OCI-LY3 (cell line): ENCODE measurements around the gene ARHGEF38.

Source experiments
- H2AFZ ChIP-seq: fragments of 200-600, 300-600 bp; shearing (Covaris generic); 2 replicates; pipeline ENCODE4 v1.6.0; 2014; ENCODE audit warnings: antibody characterized with exemption, low read depth, low read length
- H3K27ac ChIP-seq: fragments of 200-600, 300-600 bp; sonication (generic); 2 replicates; pipeline ENCODE4 v1.5.1; 2014; ENCODE audit warnings: mild to moderate bottlenecking, low read length, moderate library complexity, mixed read lengths
- H3K27me3 ChIP-seq: fragments of 200-600, 300-600 bp; sonication (generic); 2 replicates; pipeline ENCODE4 v1.6.1; 2014; ENCODE audit warnings: low read depth, low read length, mixed read lengths
- H3K36me3 ChIP-seq: fragments of 200-600, 300-600 bp; sonication (generic); replicated peaks from 2 replicates; pipeline ENCODE3; 2014; ENCODE audit warnings: low read depth, low read length, mixed read lengths
- H3K4me1 ChIP-seq: fragments of 300-600, 200-600 bp; sonication (generic); 2 replicates; pipeline ENCODE4 v1.6.1; 2014; ENCODE audit warnings: low read length, mixed read lengths
- H3K4me2 ChIP-seq: fragments of 200-600, 300-600 bp; sonication (generic); 2 replicates; pipeline ENCODE4 v1.6.1; 2014; ENCODE audit warnings: low read length, mixed read lengths
- H3K4me3 ChIP-seq: fragments of 300-600, 200-600 bp; sonication (generic); 2 replicates; pipeline ENCODE4 v1.5.1; 2014; ENCODE audit warnings: antibody characterized with exemption, mild to moderate bottlenecking, low read length, moderate library complexity
- H3K79me2 ChIP-seq: fragments of 300-600, 200-600 bp; shearing (Covaris generic); 2 replicates; pipeline ENCODE4 v1.6.1; 2014; ENCODE audit warnings: mild to moderate bottlenecking, low read length, mixed read lengths
- H3K9ac ChIP-seq: fragments of 300-600, 200-600 bp; shearing (Covaris generic); 2 replicates; pipeline ENCODE4 v1.6.0; 2014; ENCODE audit warnings: mild to moderate bottlenecking, low read length, moderate library complexity
- H3K9me3 ChIP-seq: fragments of 200-600, 300-600 bp; shearing (Covaris generic); 2 replicates; pipeline ENCODE4 v1.6.1; 2014; ENCODE audit warnings: low read length, mixed read lengths; ENCODE audit not compliant: insufficient read depth
- H4K20me1 ChIP-seq: fragments of 200-600, 300-600 bp; sonication (generic); 2 replicates; pipeline ENCODE4 v1.6.1; 2016; ENCODE audit warnings: low read length, mixed read lengths; ENCODE audit not compliant: insufficient read depth
- EZH2phosphoT487 ChIP-seq: fragments of 200-600 bp; shearing (Covaris generic); IDR thresholded peaks from 2 replicates; pipeline ENCODE4 v1.6.1; 2018; ENCODE audit warnings: antibody characterized with exemption, mixed run types, low read depth
- TF ChIP-seq, protein P1 (sequence below): fragments of 200-600, 300-600 bp; sonication (generic); IDR thresholded peaks from 2 replicates; pipeline ENCODE4 v1.5.1; 2014; ENCODE audit warnings: antibody characterized with exemption, low read length, low read depth

The ARHGEF38 gene

DNA sequence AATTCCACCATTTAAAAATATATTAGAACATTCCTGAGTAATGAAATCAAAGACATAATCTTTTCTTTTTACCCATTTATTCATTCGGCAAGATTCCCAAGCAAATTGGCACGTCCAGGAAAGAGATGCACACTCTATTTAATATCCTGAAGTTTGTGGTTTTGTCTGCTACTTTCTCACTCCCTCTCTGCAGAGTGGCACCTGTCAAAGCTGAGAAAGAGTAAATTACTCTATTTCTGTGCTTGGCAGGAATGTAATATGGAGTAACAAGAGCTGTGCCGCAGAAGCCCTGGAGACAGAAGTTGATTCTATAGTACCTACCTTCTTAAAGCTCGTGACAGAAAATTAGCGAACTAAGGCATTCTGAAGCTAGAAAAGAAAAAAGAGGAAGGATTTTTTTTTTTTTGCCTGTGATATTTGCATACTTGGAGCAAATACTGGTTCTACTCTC is 161.7 kb downstream of the ARHGEF38 start:
- Histone ChIP-seq H2AFZ (no peak overlapping the region), H3K4me3 (peak overlapping the region; percentile 72), H3K79me2 (peaks cover 53% of the 10 kb centered on the region), H3K9ac (peak overlapping the region; percentile 44), H4K20me1 (no peaks in the 10 kb centered on the region), H3K4me1 (peaks cover 42% of the 10 kb centered on the region), H3K36me3 (peaks cover 2% of the 10 kb centered on the region), H3K9me3 (no peaks in the 10 kb centered on the region), H3K27me3 (no peaks in the 10 kb centered on the region), H3K4me2 (peak overlapping the region; percentile 80), H3K27ac (peak overlapping the region; percentile 63)
- TF ChIP-seq EZH2phosphoT487, result no peak
- TF ChIP-seq, protein P1, sequence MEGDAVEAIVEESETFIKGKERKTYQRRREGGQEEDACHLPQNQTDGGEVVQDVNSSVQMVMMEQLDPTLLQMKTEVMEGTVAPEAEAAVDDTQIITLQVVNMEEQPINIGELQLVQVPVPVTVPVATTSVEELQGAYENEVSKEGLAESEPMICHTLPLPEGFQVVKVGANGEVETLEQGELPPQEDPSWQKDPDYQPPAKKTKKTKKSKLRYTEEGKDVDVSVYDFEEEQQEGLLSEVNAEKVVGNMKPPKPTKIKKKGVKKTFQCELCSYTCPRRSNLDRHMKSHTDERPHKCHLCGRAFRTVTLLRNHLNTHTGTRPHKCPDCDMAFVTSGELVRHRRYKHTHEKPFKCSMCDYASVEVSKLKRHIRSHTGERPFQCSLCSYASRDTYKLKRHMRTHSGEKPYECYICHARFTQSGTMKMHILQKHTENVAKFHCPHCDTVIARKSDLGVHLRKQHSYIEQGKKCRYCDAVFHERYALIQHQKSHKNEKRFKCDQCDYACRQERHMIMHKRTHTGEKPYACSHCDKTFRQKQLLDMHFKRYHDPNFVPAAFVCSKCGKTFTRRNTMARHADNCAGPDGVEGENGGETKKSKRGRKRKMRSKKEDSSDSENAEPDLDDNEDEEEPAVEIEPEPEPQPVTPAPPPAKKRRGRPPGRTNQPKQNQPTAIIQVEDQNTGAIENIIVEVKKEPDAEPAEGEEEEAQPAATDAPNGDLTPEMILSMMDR, result no peak

DNA sequence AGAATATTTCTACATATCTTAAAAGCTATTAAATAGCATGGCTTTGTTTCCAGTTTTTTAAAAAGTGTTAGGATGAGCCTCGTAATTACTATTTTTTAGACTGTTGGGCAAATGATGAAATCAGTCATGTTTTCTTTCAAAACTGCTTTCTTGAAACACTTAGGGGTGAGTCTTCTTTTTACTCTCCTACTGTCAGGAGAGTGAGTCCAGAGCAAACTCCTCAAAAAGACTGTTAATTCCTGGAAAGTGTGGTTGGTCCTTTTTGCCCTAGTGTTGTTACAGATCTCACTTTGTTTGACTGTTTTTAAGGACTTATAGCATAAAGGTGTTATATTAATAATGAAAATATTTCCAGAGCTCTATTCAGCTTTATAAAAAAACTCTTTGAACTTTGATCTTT is 162.5 kb downstream of the ARHGEF38 start:
- TF ChIP-seq, protein P1, result no peak
- TF ChIP-seq EZH2phosphoT487, result no peak
- H3K4me3 ChIP-seq, result peak overlapping the region; percentile 23; the same call in 1 of the 2 replicates
- no peaks in the 10 kb centered on the region for H4K20me1 ChIP-seq
- 0 out of 2 replicates have a peak overlapping the region, but pooled peaks have one; percentile 1 for H3K9ac ChIP-seq
- peaks cover 45% of the 10 kb centered on the region for H3K79me2 ChIP-seq
- H3K9me3 ChIP-seq, result no peaks in the 10 kb centered on the region
- H3K36me3 ChIP-seq, result peaks cover 9% of the 10 kb centered on the region
- H3K27me3 ChIP-seq, result no peaks in the 10 kb centered on the region
- H2AFZ ChIP-seq, result no peak overlapping the region
- H3K4me2 ChIP-seq, result peak overlapping the region; percentile 52
- no peak overlapping the region for H3K27ac ChIP-seq
- peaks cover 37% of the 10 kb centered on the region for H3K4me1 ChIP-seq

DNA sequence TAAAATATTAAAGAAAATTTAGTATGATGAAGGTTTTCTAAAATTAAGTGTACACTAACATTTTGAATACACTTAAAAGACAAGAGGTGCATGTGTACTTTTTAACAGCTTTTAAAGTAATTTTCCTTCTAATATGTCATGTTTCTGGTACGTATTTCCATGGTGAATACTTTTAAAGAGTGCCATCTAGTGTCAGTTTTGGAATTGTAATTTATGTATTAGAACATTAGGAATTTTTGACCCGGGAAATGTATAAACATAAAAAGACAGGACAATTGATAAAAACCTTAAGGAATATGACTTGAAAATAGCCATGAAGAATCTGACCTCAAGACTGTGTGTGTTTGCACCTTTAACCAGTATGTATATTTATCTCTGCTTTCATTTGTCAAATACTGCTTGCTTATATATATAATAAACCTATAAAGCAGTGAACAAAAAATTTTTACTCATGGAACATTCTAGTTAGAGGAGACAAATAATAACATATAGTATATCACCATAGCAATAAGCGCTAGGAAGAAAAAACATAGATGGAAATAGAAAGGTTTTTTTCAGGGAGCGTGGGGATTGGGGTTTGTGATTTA is 163.4 kb downstream of the ARHGEF38 start:
- no peak overlapping the region for H3K4me3 ChIP-seq
- TF ChIP-seq, protein P1, result peak; percentile 71
- TF ChIP-seq EZH2phosphoT487, result no peak
- H2AFZ ChIP-seq, result no peak overlapping the region
- H3K79me2 ChIP-seq, result peaks cover 36% of the 10 kb centered on the region
- H3K4me1 ChIP-seq, result peaks cover 32% of the 10 kb centered on the region
- H3K9me3 ChIP-seq, result no peaks in the 10 kb centered on the region
- H3K4me2 ChIP-seq, result no peak overlapping the region
- no peaks in the 10 kb centered on the region for H3K27me3 ChIP-seq
- peaks cover 15% of the 10 kb centered on the region for H3K36me3 ChIP-seq
- H3K9ac ChIP-seq, result no peak overlapping the region
- no peak overlapping the region for H3K27ac ChIP-seq
- H4K20me1 ChIP-seq, result no peaks in the 10 kb centered on the region

DNA sequence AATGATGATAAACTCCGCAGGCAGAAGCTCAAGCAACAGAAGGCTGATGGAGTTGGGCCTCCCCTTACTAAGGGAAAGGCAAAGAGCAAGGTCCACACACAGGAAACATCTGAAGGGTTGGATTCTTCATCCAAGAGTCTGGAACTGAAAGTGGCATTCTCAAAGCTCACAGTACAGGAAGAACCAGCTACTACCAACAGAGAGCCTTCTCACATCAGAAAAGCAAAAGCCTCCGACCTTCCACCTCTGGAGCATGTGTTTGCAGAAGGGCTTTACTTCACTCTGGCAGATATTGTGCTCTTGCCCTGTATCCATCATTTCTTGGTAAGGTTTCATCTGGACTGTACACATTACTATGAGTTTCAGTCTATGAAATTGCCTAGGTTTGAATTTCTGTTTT is 166.8 kb downstream of the ARHGEF38 start:
- Histone ChIP-seq H3K27ac (no peak overlapping the region), H3K79me2 (peaks cover 12% of the 10 kb centered on the region), H3K36me3 (peaks cover 15% of the 10 kb centered on the region), H2AFZ (no peak overlapping the region), H3K9me3 (no peaks in the 10 kb centered on the region), H3K9ac (no peak overlapping the region), H3K4me3 (no peak overlapping the region), H3K4me1 (peaks cover 8% of the 10 kb centered on the region), H3K4me2 (no peak overlapping the region), H4K20me1 (no peaks in the 10 kb centered on the region), H3K27me3 (no peaks in the 10 kb centered on the region)
- TF ChIP-seq EZH2phosphoT487, result no peak
- TF ChIP-seq, protein P1, result no peak
